Colonic mucosa (tissue), 4 donors: ENCODE data around the gene MSH3. TPM values are rescaled to one million over a fixed set of nuclear protein-coding genes. Genes with fewer than 3 reads are reported as not detected.
"Not testable (repeated sequence)": the region's sequence is repeated elsewhere in the genome, so short reads cannot be mapped to it uniquely, and the experiment has no call there.

ENCODE experiments used
- DNase-seq: peaks from one replicate; pipeline ENCODE4 v3.0.0-alpha.2; 2020
- H3K27ac ChIP-seq: fragments of 200-600 bp; one replicate; pipeline ENCODE4 v1.8.0; 2021
- H3K27me3 ChIP-seq: fragments of 200-600 bp; one replicate; pipeline ENCODE4 v1.8.0; 2021
- H3K36me3 ChIP-seq: fragments of 200-600 bp; one replicate; pipeline ENCODE4 v1.8.0; 2021
- H3K4me1 ChIP-seq: fragments of 200-600 bp; one replicate; pipeline ENCODE4 v1.8.0; 2021; ENCODE audit warnings: mild to moderate bottlenecking
- H3K4me3 ChIP-seq: fragments of 200-600 bp; one replicate; pipeline ENCODE4 v1.8.0; 2021
- H3K9ac ChIP-seq, 2 donors: one replicate each; pipeline ENCODE4 v1.7.0; 2013; ENCODE audit warnings: control low read depth in 2 of 2, low read depth in 2 of 2, low read length in 2 of 2
- H3K9me3 ChIP-seq: fragments of 200-600 bp; one replicate; pipeline ENCODE4 v1.8.0; 2021
- CTCF ChIP-seq: fragments of 200-600 bp; IDR thresholded peaks from one replicate; pipeline ENCODE4 v1.8.0; 2022; ENCODE audit warnings: antibody characterized with exemption, mild to moderate bottlenecking
- intact Hi-C: fragments of 100-400 bp; cut with DNase I; formaldehyde crosslinking; loops from one replicate; pipeline ENCODE4 v1.14.1; 2022
- total RNA-seq, 2 donors: library from RNA; stranded (reverse); fragmentation: NEBNext Ultra II Directional in 1 of 2; extraction: Animal tissue kit (Norgen Biotek cat#: 25700) in 1 of 2; gene quantifications; one replicate each; pipeline ENCODE4 v1.2.1, GENCODE V29; 2021
- donor health status: healthy.
- donor health status: DM: no; HTN: no; CAD: no.
- donor health status: DM: no; HTN: no; CAD: no.

Gene MSH3
- total RNA-seq, 2 donors from 2014 or later, result 15.1 to 16.3 TPM

- no peak for DNase-seq
- intact Hi-C loops, result no loop called here
- Histone ChIP-seq H3K4me3 (no peak overlapping the region), H3K27ac (no peak overlapping the region), H3K27me3 (no peaks in the 10 kb centered on the region), H3K36me3 (no peaks in the 10 kb centered on the region), H3K9ac (no peak overlapping the region), H3K9me3 (no peaks in the 10 kb centered on the region), H3K4me1 (no peaks in the 10 kb centered on the region)
- no peak for TF ChIP-seq CTCF
Measured at GRCh38 chr5:80825786-80826460, 171.5 kb downstream of the MSH3 start.

GRCh38 chr5:80834710-80835109, 180.3 kb downstream of the MSH3 start:
- H3K9me3 ChIP-seq, result no peaks in the 10 kb centered on the region
- no peak overlapping the region for H3K27ac ChIP-seq
- H3K9ac ChIP-seq, result no peak overlapping the region
- H3K4me1 ChIP-seq, result no peaks in the 10 kb centered on the region
- no peak for DNase-seq
- no peaks in the 10 kb centered on the region for H3K36me3 ChIP-seq
- TF ChIP-seq CTCF, result no peak
- H3K4me3 ChIP-seq, result no peak overlapping the region
- intact Hi-C loops, result no loop called here
- no peaks in the 10 kb centered on the region for H3K27me3 ChIP-seq

- TF ChIP-seq CTCF, result no peak
- no peaks in the 10 kb centered on the region for H3K4me1 ChIP-seq
- DNase-seq, result no peak
- intact Hi-C loops, result no loop called here
- no peaks in the 10 kb centered on the region for H3K36me3 ChIP-seq
- H3K9me3 ChIP-seq, result no peaks in the 10 kb centered on the region
- no peak overlapping the region for H3K9ac ChIP-seq
- H3K27ac ChIP-seq, result no peak overlapping the region
- no peak overlapping the region for H3K4me3 ChIP-seq
- H3K27me3 ChIP-seq, result no peaks in the 10 kb centered on the region
Measured at GRCh38 chr5:80835128-80835527, 180.7 kb downstream of the MSH3 start.

GRCh38 chr5:80837679-80838078, 183.2 kb downstream of the MSH3 start:
- intact Hi-C loops, result no loop called here
- DNase-seq, result no peak

GRCh38 chr5:80841026-80841797, 186.8 kb downstream of the MSH3 start:
- not testable (repeated sequence) for DNase-seq, H3K9me3 ChIP-seq

More at GRCh38 chr5:80837679-80838078, 183.2 kb downstream of the MSH3 start:
- no peak overlapping the region for H3K4me3 ChIP-seq
- no peak overlapping the region for H3K27ac ChIP-seq
- H3K36me3 ChIP-seq, result no peaks in the 10 kb centered on the region
- H3K27me3 ChIP-seq, result no peaks in the 10 kb centered on the region
- no peak overlapping the region for H3K9ac ChIP-seq
- no peaks in the 10 kb centered on the region for H3K4me1 ChIP-seq
- no peaks in the 10 kb centered on the region for H3K9me3 ChIP-seq
- no peak for TF ChIP-seq CTCF

GRCh38 chr5:80846422-80846821, 192.0 kb downstream of the MSH3 start:
- H3K9me3 ChIP-seq, H3K27me3 ChIP-seq, DNase-seq, H3K36me3 ChIP-seq, H3K9ac ChIP-seq, H3K27ac ChIP-seq, intact Hi-C loops, H3K4me3 ChIP-seq, H3K4me1 ChIP-seq: not testable (repeated sequence)

More at GRCh38 chr5:80841026-80841797, 186.8 kb downstream of the MSH3 start:
- H3K27me3 ChIP-seq, intact Hi-C loops, H3K9ac ChIP-seq, H3K4me3 ChIP-seq, H3K4me1 ChIP-seq, H3K36me3 ChIP-seq, H3K27ac ChIP-seq: not testable (repeated sequence)

- H3K4me3 ChIP-seq, DNase-seq, intact Hi-C loops, H3K36me3 ChIP-seq, H3K9ac ChIP-seq, H3K27ac ChIP-seq, H3K9me3 ChIP-seq, H3K4me1 ChIP-seq, H3K27me3 ChIP-seq: not testable (repeated sequence)
Measured at GRCh38 chr5:80850168-80850567, 195.7 kb downstream of the MSH3 start.
